K562 (cell line): ENCODE data around the gene CCL24. TPM values are rescaled to one million over a fixed set of nuclear protein-coding genes. Genes with fewer than 3 reads are reported as not detected.

Experiments used
- ARID2 ChIP-seq: fragments of 450-650 bp; IDR thresholded peaks from 2 replicates; pipeline ENCODE4 v1.6.1; 2017; ENCODE audit warnings: antibody characterized with exemption, mild to moderate bottlenecking
- ATF3 ChIP-seq, 2 experiments: fragments of 450-650 bp in 1 of 2; sonication (generic) in 1 of 2; formaldehyde crosslinking in 1 of 2; IDR thresholded peaks in 1 of 2; conservative IDR thresholded peaks in 1 of 2; 2 replicates each; pipeline versions ENCODE4 v1.6.1 to v1.8.1; 2016 to 2023; ENCODE audit warnings: mild to moderate bottlenecking in 2 of 2, moderate library complexity in 2 of 2, inconsistent platforms in 1 of 2, missing genetic modification reagents in 1 of 2
- DPF2 ChIP-seq: fragments of 450-650 bp; IDR thresholded peaks from 2 replicates; pipeline ENCODE4 v1.6.1; 2016
- FOXA3 ChIP-seq, 2 experiments: fragments of 450-650 bp in 1 of 2; sonication (generic) in 1 of 2; formaldehyde crosslinking; IDR thresholded peaks in 1 of 2; conservative IDR thresholded peaks in 1 of 2; 2 replicates each; pipeline versions ENCODE4 v1.4.0 to v1.8.0; 2020 to 2022; ENCODE audit warnings: mild to moderate bottlenecking in 2 of 2, missing genetic modification reagents in 1 of 2
- JUN ChIP-seq, 2 experiments: sonication (generic) in 1 of 2; formaldehyde crosslinking in 1 of 2; IDR thresholded peaks; 2 replicates each; pipeline versions ENCODE4 v1.6.1 to v1.8.0; 2012 to 2022; ENCODE audit warnings: borderline replicate concordance in 2 of 2, mild to moderate bottlenecking in 2 of 2, improper control_type of control experiment in 1 of 2, low read depth in 1 of 2, low read length in 1 of 2, missing genetic modification reagents in 1 of 2
- JUND ChIP-seq, 2 experiments: IDR thresholded peaks; 2 replicates in 1 of 2; 3 replicates in 1 of 2; pipeline ENCODE4 v1.6.1; 2011; ENCODE audit warnings: borderline replicate concordance in 2 of 2, low read depth in 2 of 2, low read length in 2 of 2, improper control_type of control experiment in 1 of 2, missing biosample characterization in 1 of 2, missing genetic modification characterization in 1 of 2, missing genetic modification reagents in 1 of 2
- MAZ ChIP-seq, 2 experiments: fragments of 450-650 bp in 1 of 2; sonication (generic) in 1 of 2; formaldehyde crosslinking; IDR thresholded peaks in 1 of 2; conservative IDR thresholded peaks in 1 of 2; 2 replicates each; pipeline versions ENCODE4 v1.4.0 to v1.5.0; 2020; ENCODE audit warnings: mild to moderate bottlenecking in 1 of 2, missing genetic modification reagents in 1 of 2
- RAD21 ChIP-seq, 2 experiments: fragments of 250-450 bp in 1 of 2; fragments of 450-650 bp in 1 of 2; sonication (Bioruptor Pico) in 1 of 2; formaldehyde crosslinking in 1 of 2; IDR thresholded peaks in 1 of 2; conservative IDR thresholded peaks in 1 of 2; 2 replicates each; pipeline versions ENCODE4 v1.4.0 to v1.8.0; 2020 to 2022; ENCODE audit warnings: mild to moderate bottlenecking in 2 of 2, moderate library complexity in 1 of 2
- REST ChIP-seq, 2 experiments: fragments of 450-650 bp; formaldehyde crosslinking in 1 of 2; IDR thresholded peaks; 2 replicates each; pipeline versions ENCODE4 v1.4.0 to v1.6.1; 2014 to 2020; ENCODE audit warnings: mild to moderate bottlenecking in 2 of 2, borderline replicate concordance in 1 of 2, low read depth in 1 of 2
- SMC3 ChIP-seq: conservative IDR thresholded peaks from 2 replicates; pipeline ENCODE4 v1.6.1; 2011; ENCODE audit warnings: low read depth, low read length, improper control_type of control experiment; ENCODE audit not compliant: insufficient read depth
- ZBTB9 ChIP-seq: fragments of 450-650 bp; formaldehyde crosslinking; IDR thresholded peaks from 2 replicates; pipeline ENCODE4 v1.4.0; 2020; ENCODE audit warnings: mild to moderate bottlenecking, moderate library complexity
- ZNF384 ChIP-seq: IDR thresholded peaks from 2 replicates; pipeline ENCODE4 v1.6.1; 2012; ENCODE audit warnings: low read depth, low read length, improper control_type of control experiment
- polyA plus RNA-seq, 8 experiments: library from polyadenylated mRNA; depleted of rRNA in 4 of 8; stranded (reverse) in 5 of 8; unstranded in 3 of 8; fragments of >200 nt; fragmentation: Nextera tagmentation in 2 of 8; fragmentation: Illumina TruSeq in 1 of 8; extraction: Ambion mirVana in 2 of 8; extraction: Trizol in 1 of 8; gene quantifications; 2 replicates each; pipeline versions ENCODE4 v1.2.1 to v1.2.3, GENCODE V29; 2011 to 2014; ENCODE audit warnings: inconsistent platforms in 1 of 8, missing spikeins in 1 of 8
- total RNA-seq, 7 experiments: library from RNA; depleted of rRNA in 6 of 7; stranded (reverse); fragments of >200 nt in 6 of 7; fragmentation: Illumina TruSeq in 2 of 7; extraction: Trizol in 2 of 7; gene quantifications; 2 replicates each; pipeline versions ENCODE4 v1.2.1 to v1.2.3, GENCODE V29; 2011 to 2021; ENCODE audit warnings: low replicate concordance in 1 of 7

CCL24 gene
- total and polyA plus RNA-seq, 9 of the 15 experiments (the other 6 are each of a cell fraction or from before 2014, with no cell fraction given), result 0.45 to 3.6 (median 0.95) TPM; not detected in 1

GRCh38 chr7:75762350-75762917 is 51.2 kb downstream of the CCL24 start (continued):
- TF ChIP-seq ZBTB9 (CRISPR knock-in tag) (peak; percentile 40; the same call in 1 of the 2 replicates), ZNF384 (peak; percentile 27; the same call in 1 of the 2 replicates), JUN (IDR thresholded peaks at IDR 0.05; ENCODE audit: borderline replicate concordance, low read depth, low read length) (0 out of 2 replicates have a peak, but pooled peaks have one; percentile 19), JUN (CRISPR knock-in tag; IDR thresholded peaks at IDR 0.05; ENCODE audit: borderline replicate concordance) (no peak), FOXA3 (CRISPR knock-in tag; conservative IDR thresholded peaks at IDR 0.05 in 1 of 2, IDR thresholded peaks at IDR 0.05 in 1 of 2) (peak; percentile 45 to 59; a peak in 1 of 4 replicates), REST (IDR thresholded peaks at IDR 0.05; ENCODE audit: borderline replicate concordance) (peak; percentile 91), REST (CRISPR knock-in tag; IDR thresholded peaks at IDR 0.05; ENCODE audit: low read depth) (no peak), DPF2 (peak; percentile 37; the same call in 1 of the 2 replicates), JUND (IDR thresholded peaks at IDR 0.05; ENCODE audit: borderline replicate concordance, low read depth, low read length) (no peak), JUND (tag; IDR thresholded peaks at IDR 0.05; ENCODE audit: borderline replicate concordance, low read depth, low read length) (0 out of 3 replicates have a peak, but pooled peaks have one; percentile 29), MAZ (CRISPR knock-in tag; conservative IDR thresholded peaks at IDR 0.05 in 1 of 2, IDR thresholded peaks at IDR 0.05 in 1 of 2) (0 out of 4 replicates have a peak, but pooled peaks of 1 of the 2 experiments have one; percentile 35), ARID2 (peak; percentile 53; the same call in 1 of the 2 replicates), RAD21 (CRISPR knock-in tag; conservative IDR thresholded peaks at IDR 0.05 in 1 of 2, IDR thresholded peaks at IDR 0.05 in 1 of 2) (peak; percentile 96 to 98), SMC3 (peak; percentile 82), ATF3 (IDR thresholded peaks at IDR 0.05) (no peak), ATF3 (CRISPR knock-in tag; conservative IDR thresholded peaks at IDR 0.05) (0 out of 2 replicates have a peak, but pooled peaks have one; percentile 68)
